ENCODE results near the gene ATG7. TPM values are rescaled to one million over a fixed set of nuclear protein-coding genes. Genes with fewer than 3 reads are reported as not detected.

ATG7 gene
- total and polyA plus RNA-seq, 4 donors = 7.4 to 53.8 (median 15.6) TPM

DNA sequence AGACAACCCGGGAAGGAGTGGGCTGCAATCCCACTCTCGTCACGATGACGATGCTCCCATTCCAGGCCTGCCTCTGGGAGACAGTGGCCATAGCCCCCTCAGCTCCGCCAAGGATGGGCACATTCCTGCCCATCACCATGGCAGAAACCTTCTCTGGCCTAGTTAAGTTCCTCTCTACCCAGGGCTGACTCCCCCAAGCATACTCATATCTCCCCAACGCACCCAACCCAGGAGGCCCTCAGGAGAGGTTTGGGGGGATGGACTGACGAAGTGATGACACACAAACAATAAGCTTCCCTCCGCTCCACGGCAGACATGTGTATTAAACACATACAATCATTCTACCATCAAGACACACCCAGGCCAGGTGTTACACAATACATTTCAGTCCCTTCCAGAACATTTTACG is 311.4 kb downstream of the ATG7 start (continued):
- TF ChIP-seq, protein P1, sequence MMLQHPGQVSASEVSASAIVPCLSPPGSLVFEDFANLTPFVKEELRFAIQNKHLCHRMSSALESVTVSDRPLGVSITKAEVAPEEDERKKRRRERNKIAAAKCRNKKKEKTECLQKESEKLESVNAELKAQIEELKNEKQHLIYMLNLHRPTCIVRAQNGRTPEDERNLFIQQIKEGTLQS (IDR thresholded peaks at IDR 0.05) = no peak
- TF ChIP-seq EGR1 (IDR thresholded peaks at IDR 0.05; ENCODE audit: low read depth in 2 of 2) (no peak), FOXA1 (IDR thresholded peaks at IDR 0.05) (no peak), YY1 (IDR thresholded peaks at IDR 0.05) (no peak), TAF1 (conservative IDR thresholded peaks at IDR 0.05) (no peak)

DNA sequence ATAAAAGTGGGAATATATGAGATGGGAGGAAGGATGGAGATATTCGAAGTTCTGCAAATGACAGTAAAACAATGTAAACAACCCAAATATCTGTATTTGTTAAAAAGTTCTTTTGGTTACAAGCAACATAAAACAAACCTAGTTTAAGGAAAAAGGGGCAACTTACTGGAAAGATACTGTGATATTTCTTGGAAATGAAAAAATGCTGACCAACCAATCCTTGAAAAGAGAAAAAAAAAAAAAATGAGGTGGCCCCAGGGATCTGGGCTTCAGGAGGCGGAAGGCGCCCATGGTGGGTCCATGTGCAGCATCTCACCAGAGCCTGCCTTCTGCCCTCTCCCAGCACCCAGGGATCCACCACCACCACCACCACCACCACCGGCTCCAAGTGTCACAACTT is 312.4 kb downstream of the ATG7 start:
- H3K4me3 ChIP-seq (ENCODE audit: low read depth in 1 of 3, low read length in 3 of 3) = no peak overlapping the region
- H3K9ac ChIP-seq (ENCODE audit: low read depth in 1 of 2, low read length in 2 of 2) = no peak overlapping the region
- no peak overlapping the region for H3K27ac ChIP-seq (ENCODE audit: low read depth in 1 of 2, low read length in 2 of 2)
- TF ChIP-seq HNF4G (IDR thresholded peaks at IDR 0.05) = no peak
- no peak for TF ChIP-seq JUND (IDR thresholded peaks at IDR 0.05)
- TF ChIP-seq GABPA (IDR thresholded peaks at IDR 0.05 in 1 of 2, conservative IDR thresholded peaks at IDR 0.05 in 1 of 2) = no peak
- TF ChIP-seq, protein P2, sequence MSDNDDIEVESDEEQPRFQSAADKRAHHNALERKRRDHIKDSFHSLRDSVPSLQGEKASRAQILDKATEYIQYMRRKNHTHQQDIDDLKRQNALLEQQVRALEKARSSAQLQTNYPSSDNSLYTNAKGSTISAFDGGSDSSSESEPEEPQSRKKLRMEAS (IDR thresholded peaks at IDR 0.05) = no peak
- 87% methylated on average over 4 of the region's 4 CpGs for WGBS
- H3K36me3 ChIP-seq (ENCODE audit: control insufficient read depth in 4 of 4, insufficient read depth in 3 of 4, low read depth in 1 of 4, low read length in 3 of 4) = peaks cover 0 to 2% (median 0%) of the 10 kb centered on the region in 4 donors
- no peak for DNase-seq (ENCODE audit: low spot score)
- no peaks in the 10 kb centered on the region for H3K9me3 ChIP-seq (ENCODE audit: control insufficient read depth in 4 of 4, low read length in 3 of 4)
- no peaks in the 10 kb centered on the region for H3K27me3 ChIP-seq (ENCODE audit: control insufficient read depth in 4 of 4, insufficient read depth in 4 of 4, low read length in 3 of 4)
- no peaks in the 10 kb centered on the region for H3K4me1 ChIP-seq (ENCODE audit: control insufficient read depth in 4 of 4, insufficient read depth in 4 of 4, low read length in 3 of 4)

DNA sequence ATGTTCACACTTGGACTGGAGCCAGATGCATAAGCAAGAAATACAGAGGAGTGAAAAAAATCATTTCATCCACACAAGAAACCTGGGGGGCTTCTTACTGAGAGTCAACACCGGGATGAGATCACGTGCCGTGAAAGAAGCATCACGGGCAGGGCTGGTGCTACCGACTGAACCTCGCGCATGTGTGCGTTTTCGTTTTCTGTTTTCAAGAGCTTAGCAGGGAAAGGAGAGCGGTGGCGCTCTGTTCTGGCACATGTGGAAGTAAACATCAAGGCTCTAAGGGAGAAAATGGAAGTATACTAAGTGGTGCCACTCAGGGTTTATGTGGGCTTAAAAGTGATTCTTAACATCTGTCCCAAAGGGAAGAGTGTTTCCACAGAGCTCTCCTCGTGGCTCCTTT is 315.6 kb downstream of the ATG7 start:
- peaks cover 0 to 2% (median 0%) of the 10 kb centered on the region in 4 donors for H3K4me1 ChIP-seq (ENCODE audit: control insufficient read depth in 4 of 4, insufficient read depth in 4 of 4, low read length in 3 of 4)

More for the DNA sequence above, 315.6 kb downstream of the ATG7 start:
- TF ChIP-seq EGR1 (IDR thresholded peaks at IDR 0.05; ENCODE audit: low read depth in 2 of 2) (no peak), NR2F2 (IDR thresholded peaks at IDR 0.05) (no peak), GABPA (IDR thresholded peaks at IDR 0.05 in 1 of 2, conservative IDR thresholded peaks at IDR 0.05 in 1 of 2) (no peak), YY1 (IDR thresholded peaks at IDR 0.05) (no peak), TAF1 (conservative IDR thresholded peaks at IDR 0.05) (no peak), SP1 (IDR thresholded peaks at IDR 0.05) (no peak), FOXA2 (IDR thresholded peaks at IDR 0.05) (no peak), JUND (IDR thresholded peaks at IDR 0.05) (no peak), HNF4A (conservative IDR thresholded peaks at IDR 0.05) (no peak), HNF4G (IDR thresholded peaks at IDR 0.05) (no peak), RAD21 (IDR thresholded peaks at IDR 0.05) (no peak), RXRA (IDR thresholded peaks at IDR 0.05) (no peak), FOXA1 (IDR thresholded peaks at IDR 0.05) (no peak)
- TF ChIP-seq, protein P3, sequence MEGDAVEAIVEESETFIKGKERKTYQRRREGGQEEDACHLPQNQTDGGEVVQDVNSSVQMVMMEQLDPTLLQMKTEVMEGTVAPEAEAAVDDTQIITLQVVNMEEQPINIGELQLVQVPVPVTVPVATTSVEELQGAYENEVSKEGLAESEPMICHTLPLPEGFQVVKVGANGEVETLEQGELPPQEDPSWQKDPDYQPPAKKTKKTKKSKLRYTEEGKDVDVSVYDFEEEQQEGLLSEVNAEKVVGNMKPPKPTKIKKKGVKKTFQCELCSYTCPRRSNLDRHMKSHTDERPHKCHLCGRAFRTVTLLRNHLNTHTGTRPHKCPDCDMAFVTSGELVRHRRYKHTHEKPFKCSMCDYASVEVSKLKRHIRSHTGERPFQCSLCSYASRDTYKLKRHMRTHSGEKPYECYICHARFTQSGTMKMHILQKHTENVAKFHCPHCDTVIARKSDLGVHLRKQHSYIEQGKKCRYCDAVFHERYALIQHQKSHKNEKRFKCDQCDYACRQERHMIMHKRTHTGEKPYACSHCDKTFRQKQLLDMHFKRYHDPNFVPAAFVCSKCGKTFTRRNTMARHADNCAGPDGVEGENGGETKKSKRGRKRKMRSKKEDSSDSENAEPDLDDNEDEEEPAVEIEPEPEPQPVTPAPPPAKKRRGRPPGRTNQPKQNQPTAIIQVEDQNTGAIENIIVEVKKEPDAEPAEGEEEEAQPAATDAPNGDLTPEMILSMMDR (IDR thresholded peaks at IDR 0.05; ENCODE audit: low read depth, low read length, missing input control) = no peak
- TF ChIP-seq, protein P1 (IDR thresholded peaks at IDR 0.05) = no peak
- TF ChIP-seq, protein P4, sequence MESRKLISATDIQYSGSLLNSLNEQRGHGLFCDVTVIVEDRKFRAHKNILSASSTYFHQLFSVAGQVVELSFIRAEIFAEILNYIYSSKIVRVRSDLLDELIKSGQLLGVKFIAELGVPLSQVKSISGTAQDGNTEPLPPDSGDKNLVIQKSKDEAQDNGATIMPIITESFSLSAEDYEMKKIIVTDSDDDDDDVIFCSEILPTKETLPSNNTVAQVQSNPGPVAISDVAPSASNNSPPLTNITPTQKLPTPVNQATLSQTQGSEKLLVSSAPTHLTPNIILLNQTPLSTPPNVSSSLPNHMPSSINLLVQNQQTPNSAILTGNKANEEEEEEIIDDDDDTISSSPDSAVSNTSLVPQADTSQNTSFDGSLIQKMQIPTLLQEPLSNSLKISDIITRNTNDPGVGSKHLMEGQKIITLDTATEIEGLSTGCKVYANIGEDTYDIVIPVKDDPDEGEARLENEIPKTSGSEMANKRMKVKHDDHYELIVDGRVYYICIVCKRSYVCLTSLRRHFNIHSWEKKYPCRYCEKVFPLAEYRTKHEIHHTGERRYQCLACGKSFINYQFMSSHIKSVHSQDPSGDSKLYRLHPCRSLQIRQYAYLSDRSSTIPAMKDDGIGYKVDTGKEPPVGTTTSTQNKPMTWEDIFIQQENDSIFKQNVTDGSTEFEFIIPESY (IDR thresholded peaks at IDR 0.05) = no peak
- TF ChIP-seq, protein P2 (IDR thresholded peaks at IDR 0.05) = no peak
- TF ChIP-seq, protein P5, sequence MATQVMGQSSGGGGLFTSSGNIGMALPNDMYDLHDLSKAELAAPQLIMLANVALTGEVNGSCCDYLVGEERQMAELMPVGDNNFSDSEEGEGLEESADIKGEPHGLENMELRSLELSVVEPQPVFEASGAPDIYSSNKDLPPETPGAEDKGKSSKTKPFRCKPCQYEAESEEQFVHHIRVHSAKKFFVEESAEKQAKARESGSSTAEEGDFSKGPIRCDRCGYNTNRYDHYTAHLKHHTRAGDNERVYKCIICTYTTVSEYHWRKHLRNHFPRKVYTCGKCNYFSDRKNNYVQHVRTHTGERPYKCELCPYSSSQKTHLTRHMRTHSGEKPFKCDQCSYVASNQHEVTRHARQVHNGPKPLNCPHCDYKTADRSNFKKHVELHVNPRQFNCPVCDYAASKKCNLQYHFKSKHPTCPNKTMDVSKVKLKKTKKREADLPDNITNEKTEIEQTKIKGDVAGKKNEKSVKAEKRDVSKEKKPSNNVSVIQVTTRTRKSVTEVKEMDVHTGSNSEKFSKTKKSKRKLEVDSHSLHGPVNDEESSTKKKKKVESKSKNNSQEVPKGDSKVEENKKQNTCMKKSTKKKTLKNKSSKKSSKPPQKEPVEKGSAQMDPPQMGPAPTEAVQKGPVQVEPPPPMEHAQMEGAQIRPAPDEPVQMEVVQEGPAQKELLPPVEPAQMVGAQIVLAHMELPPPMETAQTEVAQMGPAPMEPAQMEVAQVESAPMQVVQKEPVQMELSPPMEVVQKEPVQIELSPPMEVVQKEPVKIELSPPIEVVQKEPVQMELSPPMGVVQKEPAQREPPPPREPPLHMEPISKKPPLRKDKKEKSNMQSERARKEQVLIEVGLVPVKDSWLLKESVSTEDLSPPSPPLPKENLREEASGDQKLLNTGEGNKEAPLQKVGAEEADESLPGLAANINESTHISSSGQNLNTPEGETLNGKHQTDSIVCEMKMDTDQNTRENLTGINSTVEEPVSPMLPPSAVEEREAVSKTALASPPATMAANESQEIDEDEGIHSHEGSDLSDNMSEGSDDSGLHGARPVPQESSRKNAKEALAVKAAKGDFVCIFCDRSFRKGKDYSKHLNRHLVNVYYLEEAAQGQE (IDR thresholded peaks at IDR 0.05) = no peak
- DNase-seq (ENCODE audit: low spot score) = no peak
- Histone ChIP-seq H3K9me3 (ENCODE audit: control insufficient read depth in 4 of 4, low read length in 3 of 4) (no peaks in the 10 kb centered on the region), H3K27me3 (ENCODE audit: control insufficient read depth in 4 of 4, insufficient read depth in 4 of 4, low read length in 3 of 4) (no peaks in the 10 kb centered on the region), H3K27ac (ENCODE audit: low read depth in 1 of 2, low read length in 2 of 2) (no peak overlapping the region), H3K4me3 (ENCODE audit: low read depth in 1 of 3, low read length in 3 of 3) (no peak overlapping the region), H3K36me3 (ENCODE audit: control insufficient read depth in 4 of 4, insufficient read depth in 3 of 4, low read depth in 1 of 4, low read length in 3 of 4) (peaks cover 0 to 6% (median 0%) of the 10 kb centered on the region in 4 donors), H3K9ac (ENCODE audit: low read depth in 1 of 2, low read length in 2 of 2) (no peak overlapping the region)
- WGBS = 95% methylated on average over 12 of the region's 12 CpGs
